Brain pericyte (primary cell): ENCODE data around the gene DNAJC5G.
"Not testable (repeated sequence)": the region's sequence is repeated elsewhere in the genome, so short reads cannot be mapped to it uniquely, and the experiment has no call there.

Experiments
- DNase-seq: peaks from one replicate; pipeline ENCODE4 v3.0.0-alpha.2; 2012; ENCODE audit warnings: low read depth, low spot score

Gene DNAJC5G

DNA sequence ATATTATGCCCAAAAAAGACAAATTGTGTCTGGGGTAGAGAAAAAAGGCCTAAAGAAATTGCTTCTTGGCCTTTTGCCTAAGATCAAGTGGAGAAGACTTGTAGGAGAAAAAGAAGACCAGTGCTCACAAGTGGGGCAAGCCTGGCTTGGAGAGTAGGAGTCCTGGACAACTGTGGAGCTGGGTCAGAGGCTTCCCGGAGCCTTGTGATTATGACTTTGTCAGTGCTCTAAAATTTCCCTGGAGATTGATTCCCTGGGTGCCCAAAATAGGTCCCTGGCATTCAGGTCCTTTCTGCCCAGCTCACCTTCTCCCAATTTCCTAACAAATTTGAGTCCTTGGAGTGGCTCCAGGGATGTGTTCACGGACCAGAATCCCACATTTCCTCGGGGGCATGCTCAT lies 6.2 kb downstream of the DNAJC5G start:
- no peak for DNase-seq

DNA sequence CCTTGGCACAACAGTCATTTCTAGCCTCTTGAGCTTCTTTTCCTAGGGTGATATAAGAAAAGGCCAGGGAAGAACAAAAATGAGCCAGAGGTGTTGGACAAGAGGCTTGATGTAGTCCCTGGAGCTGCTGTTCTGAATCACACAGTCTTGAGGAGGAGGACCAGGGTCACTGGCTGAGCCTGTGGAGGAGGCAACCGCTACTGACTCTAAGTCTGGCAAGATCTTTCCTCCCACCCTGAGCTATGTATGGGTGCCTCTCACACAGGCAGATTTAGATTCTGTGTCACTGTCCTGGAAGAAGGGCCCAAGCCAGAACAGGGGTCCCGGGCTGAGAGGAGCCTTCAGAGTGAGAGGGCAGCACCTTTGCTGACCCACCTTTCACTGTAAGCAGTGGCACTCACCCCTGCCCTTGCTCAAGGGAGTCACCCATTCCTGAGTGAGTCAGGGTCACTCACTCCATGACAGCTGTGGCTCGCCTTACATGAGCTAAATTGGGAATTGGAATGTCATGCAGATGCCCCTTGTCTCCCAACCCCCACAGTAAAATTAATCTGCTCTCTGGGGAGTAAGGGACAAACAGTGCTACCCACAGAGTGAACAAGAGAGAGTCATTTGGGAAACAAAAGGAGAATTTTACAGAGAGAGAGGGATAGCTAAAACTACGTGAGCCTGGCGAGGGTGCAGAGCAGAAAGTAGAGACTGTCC lies 6.8 kb downstream of the DNAJC5G start, which contains the start of gene TRIM54:
TRIM54 (plus strand) TSS at position 575 of the 705 bp plus-strand sequence. CDS start 303 bp downstream, outside the sequence.
- no peak for DNase-seq

DNA sequence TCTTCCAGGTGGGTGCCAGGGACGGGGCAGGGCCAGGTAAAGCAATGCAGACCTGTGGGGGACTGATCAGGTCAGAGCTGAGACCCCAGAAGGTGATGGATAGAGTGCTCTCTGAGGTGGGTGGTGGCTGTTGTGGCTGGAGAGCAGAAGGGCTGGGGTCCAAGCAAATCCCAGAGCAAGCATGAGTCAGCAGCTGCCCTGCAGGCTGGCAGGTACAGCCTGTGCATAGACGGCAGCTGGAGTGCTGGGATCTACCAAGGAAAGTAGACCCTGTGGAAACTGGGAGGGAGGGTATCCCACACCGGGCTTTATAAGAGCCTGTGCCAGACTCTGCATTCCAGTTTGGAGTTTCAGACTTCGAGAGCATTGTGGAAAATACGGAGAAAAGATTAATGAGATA lies 7.7 kb downstream of the DNAJC5G start:
- no peak for DNase-seq

DNA sequence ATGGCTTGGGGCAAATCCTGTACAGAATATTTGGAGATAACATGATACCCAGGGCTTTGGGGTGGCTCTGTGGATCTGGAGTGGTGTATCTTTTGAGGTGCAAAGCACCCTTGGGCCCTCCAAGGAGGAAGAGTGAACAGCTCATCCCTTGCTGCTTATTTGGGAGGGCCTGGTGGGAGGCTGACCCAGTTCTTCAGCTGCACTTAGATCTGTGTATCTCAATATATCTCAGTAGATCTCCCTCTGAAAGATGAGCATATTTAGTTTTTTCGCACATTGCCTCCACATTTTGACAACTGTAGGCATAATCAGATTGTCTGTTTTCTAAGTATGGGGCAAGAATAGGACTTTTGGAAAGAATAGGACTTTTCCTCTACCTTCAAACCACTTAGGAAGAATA lies 9.8 kb downstream of the DNAJC5G start:
- DNase-seq = no peak

DNA sequence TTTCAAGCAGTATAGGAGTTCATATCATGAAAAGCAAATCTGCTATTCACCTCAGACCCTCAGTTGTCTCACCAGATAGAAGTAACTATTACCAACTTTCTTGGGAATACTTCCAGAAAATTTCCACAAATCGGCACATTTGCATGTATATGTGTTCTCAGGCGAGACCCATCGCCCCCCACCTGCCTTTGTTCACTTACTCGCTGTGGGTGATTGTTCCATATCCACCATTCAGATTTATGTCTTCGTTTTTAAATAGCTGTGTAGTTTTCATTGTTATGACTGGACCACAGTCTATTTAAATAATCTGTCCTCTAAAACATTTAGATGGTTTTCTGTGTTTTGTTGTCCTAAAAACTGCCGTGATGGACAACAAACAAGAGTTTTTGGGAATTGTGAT lies 10.2 kb downstream of the DNAJC5G start:
- DNase-seq = no peak

DNA sequence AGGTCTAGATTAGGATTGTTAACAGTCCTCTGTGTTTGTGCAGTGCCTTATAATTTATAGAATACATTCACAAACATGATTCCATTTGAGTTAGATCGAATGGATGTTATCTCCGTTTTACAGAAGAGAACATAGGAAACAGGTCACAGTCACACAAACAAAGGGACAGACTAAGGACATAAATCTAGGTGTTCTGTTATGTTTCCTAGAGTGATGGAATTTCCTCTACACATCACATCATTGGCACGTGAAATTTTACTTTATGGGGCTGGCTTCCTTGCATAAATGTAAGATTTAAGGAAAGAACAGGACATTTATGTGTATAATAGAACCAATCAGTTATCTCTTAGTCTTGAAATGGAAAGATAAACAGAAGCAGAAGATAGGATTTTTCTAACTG lies 13.4 kb downstream of the DNAJC5G start:
- DNase-seq = no peak

DNA sequence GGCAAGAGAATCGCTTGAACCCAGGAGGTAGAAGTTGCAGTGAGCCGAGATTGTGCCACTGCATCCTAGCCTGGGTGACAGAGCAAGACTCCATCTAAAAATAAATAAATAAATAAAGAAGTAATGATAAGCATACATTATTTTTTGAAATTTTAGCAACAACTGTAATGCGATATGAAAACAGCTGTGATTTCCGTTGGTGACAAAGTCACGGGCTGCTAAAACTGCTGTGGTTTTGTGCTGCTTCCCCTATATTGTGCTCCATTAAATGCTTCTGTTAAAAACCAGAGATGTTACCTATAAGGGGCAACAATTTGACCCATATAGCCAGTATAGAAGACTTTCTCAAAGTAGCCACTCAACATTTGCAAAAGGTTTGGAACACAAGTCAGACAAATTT lies 15.3 kb downstream of the DNAJC5G start:
- no peak for DNase-seq

DNA sequence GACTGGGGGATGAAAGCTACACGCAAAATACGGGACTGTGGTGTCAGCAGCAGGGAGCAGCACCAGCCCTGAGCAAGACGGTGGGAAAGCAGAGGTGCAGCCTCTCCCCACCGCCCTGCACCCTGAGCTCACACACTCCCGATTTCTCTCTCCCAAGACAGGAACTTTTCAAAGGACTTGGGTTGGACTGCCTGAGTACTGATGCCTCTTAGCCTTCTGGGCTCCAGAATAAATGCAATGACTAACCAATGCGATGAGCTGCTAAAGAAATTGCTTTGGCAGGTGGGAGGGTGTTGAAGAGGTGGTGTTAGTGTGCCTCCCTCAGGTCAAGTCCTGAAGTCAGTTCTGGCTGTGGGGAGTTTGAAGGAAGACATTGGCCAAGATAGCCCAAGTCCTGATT lies 16.6 kb downstream of the DNAJC5G start:
- DNase-seq = no peak

DNA sequence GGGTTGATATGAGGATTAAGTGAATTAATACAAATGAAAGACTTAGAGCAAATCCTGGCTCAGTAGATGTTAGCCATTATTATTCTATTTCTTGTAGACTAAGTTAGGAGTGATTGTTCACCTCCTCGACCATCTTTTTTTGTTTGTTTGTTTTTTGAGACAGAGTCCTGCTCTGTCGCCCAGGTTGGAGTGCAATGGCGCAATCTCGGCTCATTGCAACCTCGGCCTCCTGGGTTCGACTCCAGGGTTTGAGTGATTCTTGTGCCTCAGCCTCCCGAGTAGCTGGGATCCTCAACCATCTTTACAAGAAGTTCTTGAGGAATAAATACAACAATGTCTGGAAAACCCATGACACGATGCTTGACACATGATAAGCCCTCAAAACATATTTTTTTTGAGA lies 19.7 kb downstream of the DNAJC5G start:
- no peak for DNase-seq

DNA sequence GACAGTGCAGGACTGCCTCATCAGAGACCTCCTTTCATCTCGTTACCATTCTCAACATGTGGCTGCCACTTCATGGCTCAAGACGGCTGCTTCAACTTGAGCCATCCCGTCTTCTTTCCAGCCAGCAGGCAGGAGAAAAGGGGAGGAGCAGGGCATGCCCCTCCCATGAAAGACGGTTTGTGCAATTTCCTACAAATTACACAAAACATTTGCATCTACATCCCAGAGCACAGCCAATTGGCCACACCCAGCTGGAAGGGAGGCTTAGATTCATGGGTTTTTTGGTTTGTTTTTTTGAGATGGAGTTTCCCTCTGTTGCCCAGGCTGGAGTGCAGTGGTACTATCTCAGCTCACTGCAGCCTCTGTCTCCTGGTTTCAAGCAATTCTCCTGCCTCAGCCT lies 21.2 kb downstream of the DNAJC5G start:
- DNase-seq = no peak

DNA sequence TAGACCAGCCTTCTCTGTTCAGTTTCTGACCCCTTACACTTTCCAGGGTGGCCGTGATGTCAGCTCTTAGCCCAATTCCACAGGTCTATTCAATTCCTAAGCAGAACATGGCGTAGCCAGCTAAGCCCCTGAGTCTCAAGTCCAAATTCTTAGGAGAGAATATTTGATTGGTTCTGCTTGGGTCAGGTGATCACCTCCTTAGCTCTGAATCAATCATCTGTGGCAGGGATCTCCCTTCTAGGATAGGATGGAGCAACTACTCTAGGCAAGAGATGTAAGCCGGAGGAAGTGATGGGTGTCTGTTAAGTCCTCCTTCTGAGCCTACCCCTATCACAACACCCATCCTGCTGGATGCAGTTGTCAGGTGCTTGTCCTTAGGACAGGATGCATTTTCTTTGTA lies 22.0 kb downstream of the DNAJC5G start:
- no peak for DNase-seq

DNA sequence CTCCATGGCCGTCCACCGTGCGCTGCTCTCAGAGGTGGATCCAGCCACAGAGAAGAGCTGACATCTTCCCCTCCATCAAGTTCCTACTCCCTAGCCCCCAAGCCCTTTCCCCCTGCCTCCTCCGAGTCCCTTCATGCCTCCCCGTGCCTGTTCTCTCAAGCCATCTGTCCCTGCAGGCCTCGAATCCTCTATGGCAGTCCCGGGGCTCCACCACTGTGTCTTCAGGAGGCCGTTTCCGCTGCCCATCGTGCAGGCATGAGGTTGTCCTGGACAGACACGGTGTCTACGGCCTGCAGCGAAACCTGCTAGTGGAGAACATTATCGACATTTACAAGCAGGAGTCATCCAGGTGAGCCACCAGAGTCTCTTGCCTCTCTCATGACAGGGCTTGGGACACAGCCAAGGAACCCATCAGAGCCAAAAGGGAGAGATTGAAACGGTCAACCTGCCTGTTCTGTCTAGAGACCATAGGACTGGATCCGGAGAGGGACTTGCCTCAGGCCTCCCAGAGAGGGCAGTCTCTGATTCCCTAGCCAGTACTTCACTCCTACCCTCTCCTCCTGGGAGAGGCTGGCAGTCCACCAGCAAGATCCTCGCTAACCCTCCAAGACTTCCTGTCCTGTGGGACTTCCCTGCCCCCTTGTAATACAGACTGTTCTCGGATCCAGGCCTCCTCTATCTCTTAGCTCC lies 23.3 kb downstream of the DNAJC5G start:
- no peak for DNase-seq

DNA sequence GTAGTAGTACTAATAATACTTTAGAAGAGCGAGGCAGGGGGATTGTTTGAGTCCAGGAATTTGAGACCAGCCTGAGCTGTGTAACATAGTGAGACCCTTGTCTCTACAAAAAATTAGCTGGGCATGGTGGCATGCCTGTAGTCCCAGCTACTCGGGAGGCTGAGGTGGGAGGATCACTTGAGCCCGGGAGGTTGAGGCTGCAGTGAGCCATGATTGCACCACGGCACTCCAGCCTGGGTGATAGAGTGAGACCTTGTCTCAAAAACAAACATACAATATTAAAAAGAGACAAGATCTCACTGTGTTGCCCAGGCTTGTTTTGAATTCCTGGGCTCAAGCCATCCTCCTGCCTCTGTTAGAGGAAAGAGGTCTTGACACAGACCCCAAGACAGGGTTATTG lies 25.4 kb downstream of the DNAJC5G start:
- DNase-seq = not testable (repeated sequence)

DNA sequence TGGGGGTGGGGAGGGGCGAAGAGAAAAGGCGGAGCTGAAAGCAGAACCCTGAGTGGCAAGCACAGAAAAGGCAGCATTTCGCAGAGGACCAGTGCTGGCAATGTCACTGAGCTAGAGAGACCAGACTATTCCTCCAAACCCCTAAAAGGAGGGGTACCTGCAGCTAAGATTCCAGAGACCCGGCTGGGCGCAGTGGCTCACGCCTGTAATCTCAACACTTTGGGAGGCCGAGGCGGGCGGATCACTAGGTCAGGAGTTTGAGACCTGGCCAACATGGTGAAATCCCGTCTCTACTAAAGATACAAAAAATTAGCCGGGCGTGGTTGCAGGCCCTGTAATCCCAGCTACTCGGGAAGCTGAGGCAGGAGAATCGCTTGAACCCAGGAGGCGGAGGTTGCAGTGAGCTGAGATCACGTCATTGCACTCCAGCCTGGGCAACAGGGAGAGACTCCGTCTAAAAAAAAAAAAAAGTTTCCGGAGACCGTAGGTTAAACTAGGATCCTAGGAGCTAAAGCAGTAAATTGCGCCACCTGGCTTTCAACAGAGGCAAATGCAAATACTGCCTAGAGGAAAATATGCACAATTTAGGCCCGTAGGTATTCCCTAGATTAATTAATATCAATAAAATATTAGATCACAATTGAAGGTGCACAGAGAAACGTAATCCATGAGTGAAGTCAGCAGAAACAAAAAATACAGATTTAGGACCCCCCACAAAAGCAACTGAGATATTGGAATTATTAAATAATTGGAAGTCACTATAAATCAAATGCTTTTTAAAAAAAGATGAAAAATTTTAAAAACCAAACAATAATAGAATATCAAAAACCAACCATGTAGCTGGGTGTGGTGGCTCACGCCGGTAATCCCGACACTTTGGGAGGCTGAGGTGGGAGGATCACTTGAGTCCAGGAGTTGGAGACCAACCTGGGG lies 28.1 kb downstream of the DNAJC5G start:
- DNase-seq = no peak

DNA sequence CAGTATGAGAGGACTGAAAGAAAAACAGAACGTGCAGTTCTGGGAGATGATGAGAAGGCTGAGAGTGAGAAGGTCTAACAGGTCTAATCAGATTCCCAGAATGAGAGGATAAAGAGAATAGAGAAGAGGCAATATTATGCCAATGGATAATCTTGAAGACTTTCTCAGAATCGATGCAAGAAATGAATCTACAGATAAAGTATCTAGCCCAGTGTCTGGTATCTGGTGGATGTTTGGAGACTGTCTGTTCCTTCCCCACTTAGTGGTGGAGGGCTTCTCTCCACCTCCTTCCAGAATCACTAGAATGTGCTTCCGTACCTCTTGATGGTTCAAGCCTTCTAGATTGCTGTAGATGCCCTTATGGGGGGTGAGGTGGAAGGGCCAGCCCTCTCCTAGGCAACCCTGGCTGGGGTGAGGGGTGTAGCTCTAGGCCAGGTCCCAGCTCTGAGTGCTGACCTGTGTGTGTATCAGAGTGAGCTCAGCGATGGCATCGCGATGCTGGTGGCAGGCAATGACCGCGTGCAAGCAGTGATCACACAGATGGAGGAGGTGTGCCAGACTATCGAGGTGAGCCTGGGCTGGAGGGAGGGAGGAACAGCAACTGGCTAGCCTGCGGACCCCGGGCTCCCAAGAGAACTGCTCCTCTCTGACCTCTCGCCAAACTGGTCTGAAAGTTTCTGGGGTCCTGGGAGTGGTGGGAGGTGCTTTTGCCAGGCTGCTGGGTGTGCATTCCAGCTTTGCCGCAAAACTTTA lies 29.4 kb downstream of the DNAJC5G start:
- DNase-seq = no peak

DNA sequence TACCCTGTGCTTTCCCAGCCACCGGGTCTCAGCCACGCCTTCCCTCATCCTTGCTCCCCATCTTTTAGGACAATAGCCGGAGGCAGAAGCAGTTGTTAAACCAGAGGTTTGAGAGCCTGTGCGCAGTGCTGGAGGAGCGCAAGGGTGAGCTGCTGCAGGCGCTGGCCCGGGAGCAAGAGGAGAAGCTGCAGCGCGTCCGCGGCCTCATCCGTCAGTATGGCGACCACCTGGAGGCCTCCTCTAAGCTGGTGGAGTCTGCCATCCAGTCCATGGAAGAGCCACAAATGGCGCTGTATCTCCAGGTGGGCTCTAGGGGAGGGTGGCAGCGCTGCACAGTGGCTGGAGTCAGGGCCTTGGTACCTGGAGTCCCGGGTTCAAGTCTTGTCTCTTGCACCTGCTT lies 30.3 kb downstream of the DNAJC5G start:
- DNase-seq = no peak

DNA sequence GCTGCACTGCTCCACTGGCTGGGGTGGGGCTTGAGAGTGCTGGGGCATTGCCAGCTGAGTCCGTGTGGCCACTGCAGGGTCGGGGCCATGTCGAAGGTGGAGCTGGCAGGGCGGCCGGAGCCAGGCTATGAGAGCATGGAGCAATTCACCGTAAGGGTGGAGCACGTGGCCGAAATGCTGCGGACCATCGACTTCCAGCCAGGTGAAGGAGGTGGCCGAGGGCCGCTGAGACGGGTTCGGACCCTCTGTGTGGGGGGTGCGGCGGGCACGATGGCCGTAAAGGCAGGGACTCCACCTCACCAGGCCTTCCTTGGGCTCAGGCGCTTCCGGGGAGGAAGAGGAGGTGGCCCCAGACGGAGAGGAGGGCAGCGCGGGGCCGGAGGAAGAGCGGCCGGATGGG lies 30.9 kb downstream of the DNAJC5G start:
- DNase-seq = no peak

DNA sequence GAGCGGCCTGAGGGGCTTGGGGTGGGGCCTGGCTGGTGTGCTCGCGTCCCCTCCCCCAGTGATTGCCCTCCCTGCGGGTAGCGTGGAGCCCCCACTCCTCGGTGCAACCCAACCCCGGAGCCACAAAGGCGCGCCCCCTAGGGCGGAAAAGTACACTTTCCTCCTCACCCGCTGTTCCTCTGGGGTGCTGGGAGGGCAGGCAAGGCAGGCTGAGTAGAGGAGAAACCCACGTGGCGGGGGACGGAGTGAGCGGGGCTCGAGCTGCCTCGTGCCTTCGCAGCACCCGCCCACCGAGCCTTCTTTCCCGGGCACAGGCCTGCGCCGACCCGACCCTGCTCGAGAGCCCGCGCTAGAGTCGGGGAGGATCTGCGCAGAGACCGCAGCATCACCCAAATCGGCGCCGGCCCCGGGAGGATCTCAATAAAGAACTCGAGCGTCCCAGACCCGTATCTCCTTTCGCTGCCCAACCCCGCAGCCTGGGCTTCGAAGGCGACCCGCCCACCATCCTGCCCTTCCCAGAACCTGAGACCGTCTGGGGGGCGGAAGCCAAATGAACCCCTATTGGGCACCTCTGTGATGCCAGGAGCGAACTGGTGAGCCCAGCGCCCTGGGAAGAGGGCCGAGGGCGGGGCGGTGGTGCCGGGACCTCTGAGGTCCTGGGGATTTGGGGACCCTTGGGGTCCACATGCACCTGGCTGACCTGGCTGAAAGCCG lies 31.5 kb downstream of the DNAJC5G start:
- DNase-seq = no peak

DNA sequence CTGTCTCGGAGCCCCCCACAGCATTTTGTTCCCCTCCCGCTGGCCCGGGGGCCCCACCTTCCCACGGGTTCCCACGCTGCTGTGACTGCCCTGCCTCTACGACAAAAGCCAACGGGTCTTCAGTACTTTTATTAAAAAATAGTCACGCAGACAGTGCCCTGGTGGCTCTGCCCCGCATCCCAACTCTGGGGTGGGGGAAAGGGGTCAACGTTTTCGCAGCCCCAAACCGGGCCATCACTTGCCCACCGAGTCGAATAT lies 32.0 kb downstream of the DNAJC5G start:
- no peak for DNase-seq

DNA sequence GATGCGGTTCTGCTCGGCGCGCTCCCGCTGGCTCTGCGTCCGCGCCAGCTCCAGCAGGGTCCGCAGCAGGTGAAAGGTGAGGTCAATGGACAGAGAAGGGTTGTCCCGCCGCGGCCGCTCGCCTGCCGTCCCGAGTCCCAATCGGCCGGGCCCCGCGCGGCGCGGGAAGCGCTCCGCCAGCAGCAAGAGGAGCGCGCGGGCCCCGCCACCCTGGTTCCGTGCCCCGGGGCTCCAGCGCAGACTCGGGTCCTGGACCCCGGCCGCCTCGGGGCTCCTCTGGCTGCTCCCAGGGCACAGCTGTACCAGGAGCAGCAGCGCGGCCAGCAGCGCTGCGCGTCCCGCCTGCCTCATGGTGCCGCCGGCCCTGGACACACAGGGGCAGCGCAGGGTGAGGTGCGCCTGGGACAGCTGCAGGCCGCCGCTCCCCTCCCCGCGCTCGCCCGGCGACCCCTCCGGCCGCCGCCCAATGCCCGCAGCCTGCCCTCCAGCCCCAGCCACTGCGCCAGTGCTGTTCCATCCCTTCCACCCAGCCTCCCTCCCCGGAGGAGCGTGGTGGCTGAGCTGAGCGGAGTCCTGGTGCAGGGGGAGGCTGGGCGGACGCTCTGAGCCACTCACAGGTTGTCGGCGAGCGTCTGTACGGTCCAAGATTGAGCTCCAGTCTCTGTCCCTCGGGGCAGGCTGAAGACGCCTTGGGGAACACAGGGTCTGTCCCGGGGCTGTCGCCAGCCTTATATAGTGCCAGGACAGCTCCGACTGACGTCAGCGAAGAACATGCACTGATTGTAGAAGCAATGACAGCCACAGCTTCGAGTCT lies 32.5 kb downstream of the DNAJC5G start:
- DNase-seq = no peak
